CD4-positive, alpha-beta T cell treated with Interleukin-10 for 1 hour (primary cell): ENCODE results near the gene PAPSS1.

Experiments used
- DNase-seq: peaks from one replicate; pipeline ENCODE4 v3.0.0-alpha.2; 2020

PAPSS1 gene

DNA sequence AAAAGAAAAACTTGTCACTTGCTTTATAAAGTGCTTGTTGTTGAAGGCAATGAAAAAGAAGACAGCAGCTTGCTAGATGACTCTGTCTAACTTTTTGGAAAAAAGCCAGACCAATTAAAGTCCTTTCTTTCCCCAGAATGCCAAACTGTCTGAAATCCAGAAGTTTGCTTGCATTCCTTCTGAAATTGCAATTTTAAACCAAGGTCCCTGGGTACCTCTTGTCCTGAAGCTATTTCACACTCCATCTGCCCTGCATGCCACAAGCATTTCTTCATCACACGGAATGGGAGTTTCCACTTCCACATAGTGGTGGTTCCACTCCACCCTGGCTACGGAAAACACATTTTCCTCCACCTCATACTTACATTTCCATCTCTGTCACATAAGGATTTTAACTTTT lies 101.0 kb downstream of the PAPSS1 start:
- DNase-seq = no peak

DNA sequence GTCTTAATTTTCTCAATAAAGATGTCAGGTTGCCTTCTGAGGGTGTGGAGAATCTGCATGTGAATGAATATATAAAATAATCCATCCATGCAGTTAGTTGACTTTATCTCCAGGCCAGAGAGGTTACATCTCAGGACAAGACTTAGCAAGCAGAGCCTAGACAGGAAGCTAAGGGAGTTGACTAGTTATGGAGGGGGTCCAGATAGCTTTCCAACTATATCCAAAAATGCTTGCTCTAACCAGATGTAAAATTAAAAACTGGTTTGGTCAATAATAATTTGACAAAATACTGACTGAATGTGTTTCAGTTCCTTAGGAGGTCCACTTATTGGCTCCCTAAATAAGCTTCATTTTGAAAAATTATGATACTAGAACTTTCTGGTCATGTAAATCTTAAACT lies 101.4 kb downstream of the PAPSS1 start:
- DNase-seq = no peak

DNA sequence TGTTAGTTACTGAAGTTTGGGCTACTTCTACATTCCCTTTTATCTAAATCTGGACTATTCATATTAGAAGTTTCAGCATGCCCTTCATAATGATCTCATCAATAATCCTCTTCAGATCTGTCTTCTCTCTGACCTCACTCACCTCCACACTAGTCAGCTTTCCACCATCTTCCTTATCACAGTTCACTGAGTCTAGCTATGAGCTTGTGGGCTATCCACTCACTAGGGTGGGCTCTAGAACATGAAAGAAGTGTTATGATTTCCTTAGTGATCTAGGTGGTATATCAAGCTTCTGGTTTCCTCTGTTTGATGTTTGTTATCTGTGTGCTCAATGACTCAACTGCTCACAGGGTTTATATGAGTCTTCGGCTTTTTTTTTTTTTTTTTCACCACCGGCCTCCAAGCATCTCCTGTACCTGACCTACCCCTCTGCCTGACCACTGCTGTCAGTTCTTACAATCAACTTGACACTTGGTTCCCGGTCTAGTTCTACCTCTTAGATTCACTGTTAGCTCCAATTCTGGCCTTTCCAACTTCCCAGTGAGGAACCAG lies 103.1 kb downstream of the PAPSS1 start:
- DNase-seq = no peak

- DNase-seq = no peak
Measured at GRCh38 chr4:107615809-107616208, 104.2 kb downstream of the PAPSS1 start.

- no peak for DNase-seq
Measured at GRCh38 chr4:107603430-107603829, 116.6 kb downstream of the PAPSS1 start.

GRCh38 chr4:107600983-107601382 lies 119.1 kb downstream of the PAPSS1 start:
- no peak for DNase-seq

DNA sequence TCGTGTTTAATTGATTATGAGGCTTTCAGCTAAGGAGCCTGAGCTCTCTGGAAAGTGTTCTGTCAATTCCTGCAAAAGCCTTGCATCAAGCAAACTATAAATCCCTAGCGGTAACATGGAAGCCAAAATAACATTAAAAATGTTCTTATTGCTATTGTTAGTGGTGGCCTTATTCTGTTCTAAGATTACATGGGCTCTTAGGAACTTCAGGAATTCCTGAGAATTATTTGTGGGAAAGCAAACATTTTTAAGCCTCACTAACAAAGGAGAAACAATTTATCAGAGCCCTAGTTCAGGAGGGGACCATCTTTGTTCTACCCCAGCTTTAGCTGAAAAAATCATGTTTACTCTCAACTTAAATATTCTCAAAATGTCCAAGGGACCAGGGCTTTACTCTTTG lies 119.6 kb downstream of the PAPSS1 start:
- no peak for DNase-seq

DNA sequence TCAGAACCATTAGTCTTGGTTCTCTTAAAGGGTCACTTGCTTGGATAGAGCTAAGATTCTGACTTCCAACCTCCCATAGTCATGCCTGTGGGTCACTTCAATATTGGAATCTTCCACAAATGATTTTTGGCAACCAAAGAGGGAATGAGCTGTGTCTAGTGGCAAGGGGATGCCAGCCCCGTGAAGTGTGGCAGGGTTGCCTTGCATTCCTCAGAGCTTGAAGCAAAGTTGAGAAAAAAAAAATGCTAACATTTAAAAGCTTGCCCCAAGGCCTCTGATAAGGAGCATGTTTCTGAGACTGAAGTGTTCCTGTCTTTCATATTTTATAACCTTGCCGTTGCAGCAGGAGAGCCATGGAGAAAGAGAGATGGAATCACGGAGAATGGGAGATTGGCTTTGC lies 120.2 kb downstream of the PAPSS1 start:
- DNase-seq = no peak

GRCh38 chr4:107593230-107593629 lies 126.8 kb downstream of the PAPSS1 start:
- no peak for DNase-seq

DNA sequence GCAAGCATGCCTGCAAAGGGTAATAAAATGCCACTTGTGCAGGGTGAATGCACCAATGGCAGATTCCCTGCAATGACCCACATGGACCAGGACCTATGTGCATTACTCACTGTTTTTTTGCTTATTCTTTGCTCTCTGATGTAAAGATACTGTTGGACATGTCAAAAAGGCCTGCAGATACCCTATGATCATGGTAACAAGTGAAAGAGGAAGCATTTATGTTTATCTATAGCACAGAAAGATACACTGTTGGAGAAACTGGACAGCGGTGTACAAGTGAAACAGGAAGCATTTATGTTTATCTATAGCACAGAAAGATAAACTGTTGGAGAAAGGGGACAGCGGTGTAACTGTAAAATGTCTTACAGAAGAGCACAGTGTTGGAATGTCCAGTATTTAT lies 127.5 kb downstream of the PAPSS1 start:
- DNase-seq = no peak

DNA sequence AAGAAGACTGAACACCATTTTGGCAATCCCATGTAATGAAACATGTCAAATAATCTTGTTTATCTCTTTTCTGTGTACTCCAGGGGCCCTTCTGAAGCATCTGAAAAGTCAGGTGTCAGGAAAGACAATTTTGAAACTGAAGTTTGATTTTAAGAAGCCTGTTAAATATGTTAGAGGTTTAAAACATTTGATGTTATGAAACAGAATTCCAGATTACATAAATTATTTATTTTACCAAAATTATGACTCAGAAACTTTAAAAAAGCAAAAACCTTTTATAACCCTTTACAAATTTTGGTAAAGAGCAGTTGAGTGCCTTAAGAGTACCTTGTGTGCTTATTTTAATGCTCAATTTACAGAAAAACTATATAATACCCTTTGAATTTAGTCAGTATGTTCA lies 130.8 kb downstream of the PAPSS1 start:
- DNase-seq = no peak

DNA sequence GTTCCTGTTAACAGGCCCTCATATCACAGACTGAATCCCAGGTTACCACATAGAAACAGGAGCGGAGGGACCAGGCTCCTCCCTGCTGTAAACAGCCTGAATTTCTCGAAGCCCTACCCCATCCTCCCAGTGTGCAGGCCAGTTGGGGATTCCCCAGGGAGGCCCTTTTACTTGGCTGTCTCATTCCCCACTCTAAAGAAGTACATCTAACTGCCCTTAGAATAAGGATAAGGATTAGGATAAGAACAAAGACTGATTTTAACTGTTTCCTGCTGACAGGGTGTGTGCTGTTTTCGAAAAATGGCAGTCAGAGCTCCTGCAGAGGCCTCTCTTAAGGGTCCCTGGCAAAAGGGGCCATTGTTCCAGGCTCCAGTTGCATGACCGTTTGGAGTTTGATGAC lies 133.7 kb downstream of the PAPSS1 start:
- no peak for DNase-seq

- no peak for DNase-seq
Measured at GRCh38 chr4:107579099-107579498, 140.9 kb downstream of the PAPSS1 start.

GRCh38 chr4:107578321-107578720 lies 141.7 kb downstream of the PAPSS1 start:
- no peak for DNase-seq

DNA sequence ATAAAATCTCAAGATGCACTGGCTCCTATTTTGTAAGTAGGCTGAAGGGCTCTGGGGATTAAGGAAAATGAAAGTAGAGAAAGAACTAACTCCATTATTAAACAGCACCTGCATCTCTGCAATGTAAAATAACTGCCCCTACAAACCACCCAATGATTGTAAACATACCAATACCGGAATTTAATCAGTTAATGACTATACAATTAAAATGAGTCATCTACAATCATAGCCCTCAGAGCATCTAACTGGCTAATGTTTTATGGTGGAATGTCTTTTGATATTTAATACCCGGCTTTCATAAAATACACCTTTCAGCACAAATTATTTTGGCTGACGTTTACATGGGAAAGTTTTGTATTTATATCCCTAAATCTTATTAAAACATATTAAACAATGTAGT lies 142.3 kb downstream of the PAPSS1 start:
- no peak for DNase-seq

GRCh38 chr4:107575243-107575642 lies 144.8 kb downstream of the PAPSS1 start:
- no peak for DNase-seq

DNA sequence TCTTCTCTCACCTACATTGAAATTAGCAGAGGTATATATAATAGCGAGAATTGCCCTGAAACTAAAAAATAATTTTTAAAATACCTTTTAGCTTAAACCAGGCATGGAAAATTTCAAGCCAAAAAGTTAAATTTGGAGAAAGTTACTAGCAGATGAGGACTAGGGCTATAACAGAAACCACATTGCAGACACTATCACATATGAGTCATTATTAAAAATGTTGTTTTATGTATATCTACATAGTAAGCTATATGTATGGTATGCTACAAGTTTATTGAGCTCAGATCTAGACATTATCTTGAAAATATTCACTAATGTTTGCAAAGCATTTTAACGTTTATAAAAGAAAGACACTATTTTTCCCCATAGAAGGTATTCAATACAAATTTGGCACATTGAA lies 147.8 kb downstream of the PAPSS1 start:
- no peak for DNase-seq

GRCh38 chr4:107570952-107571351 lies 149.1 kb downstream of the PAPSS1 start:
- no peak for DNase-seq

- DNase-seq = no peak
Measured at GRCh38 chr4:107564326-107564725, 155.7 kb downstream of the PAPSS1 start.
